ENCODE measurements around the gene MEOX2. TPM values are rescaled to one million over a fixed set of nuclear protein-coding genes. Genes with fewer than 3 reads are reported as not detected.

Gene MEOX2
- total RNA-seq, 6 experiments from 2014 or later, result 0.14 to 0.54 (median 0.33) TPM; not detected in 1

- H3K4me3 ChIP-seq, result no peak overlapping the region
- 100% methylated on average over 1 of the region's 3 CpGs for WGBS (ENCODE audit: insufficient coverage, low coverage, low lambda C conversion rate, missing lambda C conversion rate)
- H3K4me1 ChIP-seq, result no peaks in the 10 kb centered on the region
- no peaks in the 10 kb centered on the region for H3K36me3 ChIP-seq
- intact Hi-C loops (cut with DNase I), result no loop called here
- no peaks in the 10 kb centered on the region for H3K9me3 ChIP-seq
- H3K27me3 ChIP-seq, result no peaks in the 10 kb centered on the region
- ATAC-seq (no peak), DNase-seq (no peak)
- no peak overlapping the region for H3K27ac ChIP-seq
- TF ChIP-seq CTCF (IDR thresholded peaks at IDR 0.05), result no peak
- TF ChIP-seq POLR2A (IDR thresholded peaks at IDR 0.05), result no peak
Measured at GRCh38 chr7:15643000-15643705, 43.3 kb downstream of the MEOX2 start.

GRCh38 chr7:15628876-15629275, 57.6 kb downstream of the MEOX2 start:
- no peak overlapping the region for H3K4me3 ChIP-seq
- H3K36me3 ChIP-seq, result no peaks in the 10 kb centered on the region
- ATAC-seq (peak in 1 of 4 donors; percentile 49), DNase-seq (no peak)
- H3K4me1 ChIP-seq, result no peaks in the 10 kb centered on the region
- 50% methylated on average over 1 of the region's 1 CpG for WGBS (ENCODE audit: insufficient coverage, low coverage, low lambda C conversion rate, missing lambda C conversion rate)
- no peaks in the 10 kb centered on the region for H3K27me3 ChIP-seq
- no peak for TF ChIP-seq POLR2A (IDR thresholded peaks at IDR 0.05)
- TF ChIP-seq CTCF (IDR thresholded peaks at IDR 0.05), result no peak
- H3K27ac ChIP-seq, result no peak overlapping the region
- no peaks in the 10 kb centered on the region for H3K9me3 ChIP-seq
- intact Hi-C loops (cut with DNase I), result no loop called here

GRCh38 chr7:15626041-15626440, 60.4 kb downstream of the MEOX2 start:
- intact Hi-C loops (cut with DNase I), result no loop called here
- ATAC-seq (no peak), DNase-seq (no peak)
- TF ChIP-seq POLR2A (IDR thresholded peaks at IDR 0.05), result no peak
- TF ChIP-seq CTCF (IDR thresholded peaks at IDR 0.05), result no peak
- no peaks in the 10 kb centered on the region for H3K27me3 ChIP-seq
- H3K9me3 ChIP-seq, result no peaks in the 10 kb centered on the region
- no peaks in the 10 kb centered on the region for H3K36me3 ChIP-seq
- H3K27ac ChIP-seq, result no peak overlapping the region
- H3K4me1 ChIP-seq, result no peaks in the 10 kb centered on the region
- no peak overlapping the region for H3K4me3 ChIP-seq
- 100% methylated on average over 1 of the region's 1 CpG for WGBS (ENCODE audit: insufficient coverage, low coverage, low lambda C conversion rate, missing lambda C conversion rate)

- ATAC-seq, result no peak
- WGBS (ENCODE audit: insufficient coverage, low coverage, low lambda C conversion rate, missing lambda C conversion rate), result 45% methylated on average over 1 of the region's 1 CpG
Measured at GRCh38 chr7:15625466-15625865, 61.0 kb downstream of the MEOX2 start.

More at GRCh38 chr7:15625466-15625865, 61.0 kb downstream of the MEOX2 start:
- no peak for DNase-seq
- Histone ChIP-seq H3K4me3 (no peak overlapping the region), H3K27me3 (no peaks in the 10 kb centered on the region), H3K9me3 (no peaks in the 10 kb centered on the region), H3K4me1 (no peaks in the 10 kb centered on the region), H3K27ac (no peak overlapping the region), H3K36me3 (no peaks in the 10 kb centered on the region)
- intact Hi-C loops (cut with DNase I), result no loop called here
- no peak for TF ChIP-seq POLR2A (IDR thresholded peaks at IDR 0.05)
- TF ChIP-seq CTCF (IDR thresholded peaks at IDR 0.05), result no peak

All from right lobe of liver (tissue), 6 donors.